PC-9 (cell line): Measurements from ENCODE around the gene LRMDA.

Experiments
- CTCF ChIP-seq: fragments of 200-600 bp; sonication (generic); conservative IDR thresholded peaks from 2 replicates; pipeline ENCODE4 v1.6.1; 2017; ENCODE audit warnings: mixed run types, antibody characterized with exemption, mild to moderate bottlenecking, moderate library complexity
- EZH2 ChIP-seq: fragments of 200-600 bp; sonication (generic); IDR thresholded peaks from 2 replicates; pipeline ENCODE4 v1.8.0; 2017; ENCODE audit warnings: antibody characterized with exemption, low read depth

- TF ChIP-seq CTCF (no peak), EZH2 (no peak)
Observed at GRCh38 chr10:75430000-75430763, 1.2 kb upstream of the LRMDA start.
